NCI-H2081 (cell line): ENCODE data around the gene TMEM255B.

Experiments
- DNase-seq, 2 experiments: peaks; one replicate each; lab custom pipeline; 2025; lab: John Stamatoyannopoulos, UW

Gene TMEM255B

GRCh38 chr13:113834496-113835200, 75.6 kb downstream of the TMEM255B start:
- DNase-seq, result no peak

- no peak for DNase-seq
Measured at GRCh38 chr13:113835461-113836270, 76.6 kb downstream of the TMEM255B start.

- DNase-seq, result peak in 1 of 2 experiments; percentile 52
Measured at GRCh38 chr13:113836768-113837559, 77.9 kb downstream of the TMEM255B start.

GRCh38 chr13:113837560-113838355, 78.7 kb downstream of the TMEM255B start:
- DNase-seq, result peak in 1 of 2 experiments; percentile 58

- no peak for DNase-seq
Measured at GRCh38 chr13:113838711-113839201, 79.7 kb downstream of the TMEM255B start.

- no peak for DNase-seq
Measured at GRCh38 chr13:113839536-113840204, 80.6 kb downstream of the TMEM255B start.

- DNase-seq, result no peak
Measured at GRCh38 chr13:113840541-113841352, 81.7 kb downstream of the TMEM255B start.

GRCh38 chr13:113841353-113841650, 82.3 kb downstream of the TMEM255B start:
- DNase-seq, result no peak

GRCh38 chr13:113842336-113843062, 83.5 kb downstream of the TMEM255B start:
- DNase-seq, result no peak

- DNase-seq, result no peak
Measured at GRCh38 chr13:113843063-113843654, 84.1 kb downstream of the TMEM255B start.

- DNase-seq, result no peak
Measured at GRCh38 chr13:113843864-113844556, 85.0 kb downstream of the TMEM255B start.

GRCh38 chr13:113845055-113845454, 86.0 kb downstream of the TMEM255B start:
- DNase-seq, result no peak

GRCh38 chr13:113845723-113846635, 87.0 kb downstream of the TMEM255B start:
- DNase-seq, result no peak

- DNase-seq, result no peak
Measured at GRCh38 chr13:113846636-113847318, 87.8 kb downstream of the TMEM255B start.

- no peak for DNase-seq
Measured at GRCh38 chr13:113848020-113848419, 89.0 kb downstream of the TMEM255B start.

GRCh38 chr13:113848431-113849260, 89.6 kb downstream of the TMEM255B start:
- DNase-seq, result no peak
